ENCODE measurements around the gene RFC4. TPM values are rescaled to one million over a fixed set of nuclear protein-coding genes. Genes with fewer than 3 reads are reported as not detected.
"Not testable (repeated sequence)": the region's sequence is repeated elsewhere in the genome, so short reads cannot be mapped to it uniquely, and the experiment has no call there.

Gene RFC4
- total RNA-seq, 4 donors from 2014 or later = 12.1 to 12.9 (median 12.5) TPM

DNA sequence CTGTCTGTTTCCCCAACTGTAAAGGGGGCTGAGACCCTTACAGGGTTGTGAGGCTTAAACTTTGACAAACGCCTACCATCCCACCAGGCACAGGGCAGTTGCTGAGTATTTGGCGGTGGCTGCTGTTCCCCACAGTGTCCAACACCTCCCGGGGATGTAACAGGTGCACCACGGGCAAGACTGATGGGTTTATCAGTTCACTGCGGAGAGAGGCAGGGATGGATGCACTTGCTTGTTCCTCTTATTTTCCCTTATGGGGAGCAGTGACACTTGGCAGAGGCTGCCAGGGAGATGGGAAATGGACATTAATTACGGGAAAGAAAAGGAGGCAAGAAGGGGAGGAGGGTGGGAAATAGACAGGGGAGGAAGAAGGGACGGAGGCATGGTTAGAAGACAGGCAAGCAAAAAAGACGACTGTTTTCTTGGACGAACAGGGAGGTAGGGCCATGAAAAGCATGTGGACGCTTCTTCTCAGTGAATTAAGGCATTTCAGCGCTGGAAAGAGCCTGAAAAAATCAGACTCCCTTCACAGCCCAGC, 19.7 kb upstream of the RFC4 start:
- Histone ChIP-seq H3K4me1 (peaks cover 11 to 38% (median 28%) of the 10 kb centered on the region in 4 donors), H3K27ac (replicated peaks in 1 of 4) (no peak overlapping the region), H3K4me3 (peak overlapping the region in 1 of 4 donors; percentile 67), H3K27me3 (peaks cover 0 to 53% (median 25%) of the 10 kb centered on the region in 4 donors), H3K9me3 (no peaks in the 10 kb centered on the region), H3K36me3 (no peaks in the 10 kb centered on the region)
- no peak for DNase-seq (ENCODE audit: extremely low spot score)
- TF ChIP-seq EP300 (IDR thresholded peaks at IDR 0.05) = no peak
- intact Hi-C loops (cut with DNase I) = no loop called here
- 58% methylated on average over 10 of the region's 11 CpGs for WGBS

DNA sequence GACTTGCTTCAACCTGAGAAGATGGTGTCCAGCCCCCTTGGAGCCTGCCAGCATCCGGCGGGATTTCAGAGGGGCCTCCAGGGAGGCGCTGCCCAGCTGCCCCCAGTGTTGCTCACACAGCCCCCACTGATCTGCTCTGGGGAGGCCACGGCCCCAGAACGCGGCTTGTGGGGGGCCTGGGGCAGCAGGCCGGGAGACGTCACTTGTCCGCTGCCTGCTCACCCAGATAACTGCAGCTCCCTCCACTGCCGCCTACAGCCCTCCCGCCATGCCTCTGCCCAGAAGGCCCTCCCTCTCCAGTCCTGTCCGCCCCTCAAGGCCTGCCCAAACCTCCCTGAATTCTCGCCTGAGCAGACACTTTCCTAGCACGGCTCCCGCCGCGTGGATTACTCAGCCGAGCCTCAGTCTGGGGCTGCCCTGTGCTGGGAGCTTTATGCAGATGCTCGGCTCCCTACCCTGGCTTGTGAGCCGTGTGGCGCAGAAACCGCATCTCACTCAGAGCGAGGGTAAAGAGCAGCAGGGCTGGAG, 19.1 kb upstream of the RFC4 start:
- Histone ChIP-seq H3K36me3 (no peaks in the 10 kb centered on the region), H3K4me1 (peaks cover 11 to 38% (median 28%) of the 10 kb centered on the region in 4 donors), H3K27ac (replicated peaks in 1 of 4) (no peak overlapping the region), H3K27me3 (peaks cover 0 to 47% (median 25%) of the 10 kb centered on the region in 4 donors), H3K9me3 (no peaks in the 10 kb centered on the region), H3K4me3 (no peak overlapping the region)
- intact Hi-C loops (cut with DNase I) = no loop called here
- DNase-seq (ENCODE audit: extremely low spot score) = no peak
- TF ChIP-seq, protein P1, sequence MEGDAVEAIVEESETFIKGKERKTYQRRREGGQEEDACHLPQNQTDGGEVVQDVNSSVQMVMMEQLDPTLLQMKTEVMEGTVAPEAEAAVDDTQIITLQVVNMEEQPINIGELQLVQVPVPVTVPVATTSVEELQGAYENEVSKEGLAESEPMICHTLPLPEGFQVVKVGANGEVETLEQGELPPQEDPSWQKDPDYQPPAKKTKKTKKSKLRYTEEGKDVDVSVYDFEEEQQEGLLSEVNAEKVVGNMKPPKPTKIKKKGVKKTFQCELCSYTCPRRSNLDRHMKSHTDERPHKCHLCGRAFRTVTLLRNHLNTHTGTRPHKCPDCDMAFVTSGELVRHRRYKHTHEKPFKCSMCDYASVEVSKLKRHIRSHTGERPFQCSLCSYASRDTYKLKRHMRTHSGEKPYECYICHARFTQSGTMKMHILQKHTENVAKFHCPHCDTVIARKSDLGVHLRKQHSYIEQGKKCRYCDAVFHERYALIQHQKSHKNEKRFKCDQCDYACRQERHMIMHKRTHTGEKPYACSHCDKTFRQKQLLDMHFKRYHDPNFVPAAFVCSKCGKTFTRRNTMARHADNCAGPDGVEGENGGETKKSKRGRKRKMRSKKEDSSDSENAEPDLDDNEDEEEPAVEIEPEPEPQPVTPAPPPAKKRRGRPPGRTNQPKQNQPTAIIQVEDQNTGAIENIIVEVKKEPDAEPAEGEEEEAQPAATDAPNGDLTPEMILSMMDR (IDR thresholded peaks at IDR 0.05) = no peak
- no peak for TF ChIP-seq EP300 (IDR thresholded peaks at IDR 0.05)
- WGBS = 11% methylated on average over 16 of the region's 23 CpGs

- DNase-seq (ENCODE audit: extremely low spot score) = no peak
- peaks cover 11 to 38% (median 28%) of the 10 kb centered on the region in 4 donors for H3K4me1 ChIP-seq
- H3K36me3 ChIP-seq = no peaks in the 10 kb centered on the region
- H3K4me3 ChIP-seq = no peak overlapping the region
- peaks cover 0 to 39% (median 25%) of the 10 kb centered on the region in 4 donors for H3K27me3 ChIP-seq
- intact Hi-C loops (cut with DNase I) = loop anchor here (5.0 kb wide), 2 partner anchors 207 to 842 kb away; no protein-coding TSS in a partner anchor
- no peak for TF ChIP-seq EP300 (IDR thresholded peaks at IDR 0.05)
- no peak for TF ChIP-seq POLR2A (IDR thresholded peaks at IDR 0.05; ENCODE audit: low read depth)
- no peak for TF ChIP-seq POLR2AphosphoS5 (IDR thresholded peaks at IDR 0.05)
- TF ChIP-seq, protein P1 (IDR thresholded peaks at IDR 0.05) = no peak
- WGBS = 42% methylated on average over 16 of the region's 18 CpGs
- H3K9me3 ChIP-seq = no peaks in the 10 kb centered on the region
- no peak overlapping the region for H3K27ac ChIP-seq (replicated peaks in 1 of 4)
Observed at GRCh38 chr3:186824430-186825139, 18.3 kb upstream of the RFC4 start.

DNA sequence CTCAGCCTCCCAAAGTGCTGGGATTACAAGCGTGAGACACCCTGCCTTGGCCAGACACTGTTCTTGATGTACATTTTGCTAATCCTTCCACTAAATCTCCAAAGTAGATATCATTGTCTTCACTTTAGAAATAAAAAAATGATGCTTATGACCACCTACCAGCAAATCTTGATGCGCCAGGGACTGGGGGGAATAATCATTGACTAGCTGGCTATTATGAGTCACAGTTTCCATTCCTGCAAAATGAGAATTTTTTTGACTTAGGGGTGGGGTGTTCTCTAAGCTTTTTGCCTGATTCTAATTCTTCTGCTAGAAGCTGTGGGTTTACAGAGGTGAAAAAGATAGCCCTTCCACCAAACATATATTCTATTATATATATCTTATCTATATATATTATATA, 17.1 kb upstream of the RFC4 start:
- Histone ChIP-seq H3K36me3 (no peaks in the 10 kb centered on the region), H3K4me1 (peaks cover 11 to 34% (median 27%) of the 10 kb centered on the region in 4 donors), H3K27ac (replicated peaks in 1 of 4) (no peak overlapping the region), H3K27me3 (peaks cover 0 to 27% (median 19%) of the 10 kb centered on the region in 4 donors), H3K9me3 (no peaks in the 10 kb centered on the region), H3K4me3 (no peak overlapping the region)
- no peak for DNase-seq (ENCODE audit: extremely low spot score)
- WGBS = 79% methylated on average over 2 of the region's 2 CpGs
- TF ChIP-seq POLR2AphosphoS5 (IDR thresholded peaks at IDR 0.05) (no peak), EP300 (IDR thresholded peaks at IDR 0.05) (no peak), POLR2A (IDR thresholded peaks at IDR 0.05; ENCODE audit: low read depth) (no peak)
- TF ChIP-seq, protein P1 (IDR thresholded peaks at IDR 0.05) = no peak
- intact Hi-C loops (cut with DNase I) = loop anchor here (5.0 kb wide), 2 partner anchors 206 to 841 kb away; no protein-coding TSS in a partner anchor

GRCh38 chr3:186822388-186822759, 16.1 kb upstream of the RFC4 start:
- H3K27ac ChIP-seq (replicated peaks in 1 of 4); DNase-seq (ENCODE audit: extremely low spot score); H3K9me3 ChIP-seq; H3K4me3 ChIP-seq; H3K36me3 ChIP-seq: not testable (repeated sequence)
- intact Hi-C loops (cut with DNase I) = loop anchor here (5.0 kb wide), 2 partner anchors 205 to 840 kb away; no protein-coding TSS in a partner anchor
- Histone ChIP-seq H3K27me3 (peaks cover 0 to 25% (median 17%) of the 10 kb centered on the region in 4 donors), H3K4me1 (peaks cover 6 to 25% (median 20%) of the 10 kb centered on the region in 4 donors)
- WGBS = 79% methylated on average over 1 of the region's 1 CpG

All from esophagus muscularis mucosa (tissue), 4 donors.